Measurements from ENCODE around the gene LRFN5. TPM values are rescaled to one million over a fixed set of nuclear protein-coding genes. Genes with fewer than 3 reads are reported as not detected.

The LRFN5 gene
- total RNA-seq, 1 donor from 2014 or later: 7.3 TPM

DNA sequence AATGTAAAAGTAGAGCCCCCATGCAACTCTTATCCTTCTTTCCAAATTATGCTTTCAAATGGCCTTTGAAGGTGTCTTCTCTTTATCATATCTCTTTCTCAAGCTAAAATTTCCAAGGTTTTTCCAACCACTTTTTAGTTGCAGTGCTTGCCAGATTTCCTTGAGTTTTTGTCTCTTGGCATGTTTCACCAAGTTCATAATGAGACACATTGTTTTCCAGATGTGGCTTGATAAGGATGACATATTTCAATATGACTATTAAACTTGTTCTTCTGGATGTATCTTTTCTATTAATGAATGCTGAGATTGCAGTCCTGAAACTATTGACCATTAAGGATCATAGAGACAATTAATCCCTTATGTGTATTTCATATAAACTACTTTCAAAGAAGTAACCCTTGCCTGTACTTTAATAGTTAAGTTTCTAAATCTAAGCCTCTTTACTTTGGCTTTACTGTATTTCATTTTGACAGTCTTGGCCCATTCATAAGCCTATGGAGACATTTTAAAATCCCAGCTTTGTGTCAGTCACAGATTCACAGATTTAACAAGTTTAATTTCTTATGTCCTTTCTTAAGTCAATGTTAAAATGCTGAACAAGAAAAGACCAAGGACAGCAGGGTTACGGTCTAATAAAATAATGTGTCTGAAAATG lies 151.5 kb downstream of the LRFN5 start:
- no peaks in the 10 kb centered on the region for H3K4me1 Mint-ChIP-seq (ENCODE audit: low read depth, unreplicated experiment)
- peaks cover 3% of the 10 kb centered on the region for H3K27me3 Mint-ChIP-seq (ENCODE audit: unreplicated experiment)
- H3K4me3 Mint-ChIP-seq (ENCODE audit: unreplicated experiment): no peak overlapping the region
- DNase-seq: no peak
- no peak overlapping the region for H3K27ac Mint-ChIP-seq (ENCODE audit: unreplicated experiment)
- no peaks in the 10 kb centered on the region for H3K9me3 Mint-ChIP-seq (ENCODE audit: unreplicated experiment)
- peaks cover 5% of the 10 kb centered on the region for H3K36me3 Mint-ChIP-seq (ENCODE audit: unreplicated experiment)
- TF ChIP-seq, protein P1, sequence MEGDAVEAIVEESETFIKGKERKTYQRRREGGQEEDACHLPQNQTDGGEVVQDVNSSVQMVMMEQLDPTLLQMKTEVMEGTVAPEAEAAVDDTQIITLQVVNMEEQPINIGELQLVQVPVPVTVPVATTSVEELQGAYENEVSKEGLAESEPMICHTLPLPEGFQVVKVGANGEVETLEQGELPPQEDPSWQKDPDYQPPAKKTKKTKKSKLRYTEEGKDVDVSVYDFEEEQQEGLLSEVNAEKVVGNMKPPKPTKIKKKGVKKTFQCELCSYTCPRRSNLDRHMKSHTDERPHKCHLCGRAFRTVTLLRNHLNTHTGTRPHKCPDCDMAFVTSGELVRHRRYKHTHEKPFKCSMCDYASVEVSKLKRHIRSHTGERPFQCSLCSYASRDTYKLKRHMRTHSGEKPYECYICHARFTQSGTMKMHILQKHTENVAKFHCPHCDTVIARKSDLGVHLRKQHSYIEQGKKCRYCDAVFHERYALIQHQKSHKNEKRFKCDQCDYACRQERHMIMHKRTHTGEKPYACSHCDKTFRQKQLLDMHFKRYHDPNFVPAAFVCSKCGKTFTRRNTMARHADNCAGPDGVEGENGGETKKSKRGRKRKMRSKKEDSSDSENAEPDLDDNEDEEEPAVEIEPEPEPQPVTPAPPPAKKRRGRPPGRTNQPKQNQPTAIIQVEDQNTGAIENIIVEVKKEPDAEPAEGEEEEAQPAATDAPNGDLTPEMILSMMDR (IDR thresholded peaks at IDR 0.05; ENCODE audit: partially characterized antibody, unreplicated experiment): no peak

DNA sequence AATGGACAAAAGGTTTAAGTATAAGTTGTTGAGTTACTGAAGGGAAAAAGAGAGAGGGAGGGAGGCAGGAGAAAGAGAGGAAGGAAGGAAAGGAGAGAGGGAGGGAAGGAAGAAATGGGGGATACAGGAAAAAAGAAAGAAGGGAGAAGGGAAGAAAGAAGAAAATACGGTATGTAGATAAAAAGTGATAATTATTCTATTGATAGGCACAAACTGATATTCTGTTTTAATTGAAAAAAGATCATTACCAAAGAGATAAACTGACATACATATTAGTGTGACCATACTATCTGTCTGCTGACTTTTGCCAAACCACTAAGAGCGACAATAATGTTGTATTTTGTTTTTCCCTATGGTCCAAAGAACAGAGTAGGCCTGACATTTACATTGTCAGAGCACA lies 154.5 kb downstream of the LRFN5 start:
- no peaks in the 10 kb centered on the region for H3K4me1 Mint-ChIP-seq (ENCODE audit: low read depth, unreplicated experiment)
- no peaks in the 10 kb centered on the region for H3K9me3 Mint-ChIP-seq (ENCODE audit: unreplicated experiment)
- H3K27ac Mint-ChIP-seq (ENCODE audit: unreplicated experiment): no peak overlapping the region
- H3K27me3 Mint-ChIP-seq (ENCODE audit: unreplicated experiment): no peaks in the 10 kb centered on the region
- no peak overlapping the region for H3K4me3 Mint-ChIP-seq (ENCODE audit: unreplicated experiment)
- peaks cover 5% of the 10 kb centered on the region for H3K36me3 Mint-ChIP-seq (ENCODE audit: unreplicated experiment)
- TF ChIP-seq, protein P1 (IDR thresholded peaks at IDR 0.05; ENCODE audit: partially characterized antibody, unreplicated experiment): no peak
- DNase-seq: no peak

DNA sequence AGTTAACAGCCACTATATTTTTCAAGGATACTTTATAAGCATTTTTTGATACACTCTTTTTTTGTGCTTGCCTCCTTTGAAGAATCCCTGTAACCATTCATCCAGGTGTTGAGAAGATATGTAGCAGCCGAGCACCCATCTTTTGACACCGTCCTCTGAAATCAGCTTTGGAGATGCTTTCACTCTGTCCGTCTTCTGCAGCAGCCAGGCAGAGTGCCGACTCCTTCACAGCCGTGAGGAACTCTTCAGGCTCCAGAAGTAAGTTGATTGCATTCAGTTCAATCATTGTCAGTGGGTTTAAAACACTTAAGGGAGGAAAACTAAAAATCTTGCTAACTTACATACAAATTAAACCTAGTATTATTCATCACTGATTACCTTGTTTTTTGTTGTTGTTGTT lies 160.1 kb downstream of the LRFN5 start:
- Mint-ChIP-seq H3K4me3 (ENCODE audit: unreplicated experiment) (no peak overlapping the region), H3K27me3 (ENCODE audit: unreplicated experiment) (no peaks in the 10 kb centered on the region), H3K27ac (ENCODE audit: unreplicated experiment) (no peak overlapping the region)

DNA sequence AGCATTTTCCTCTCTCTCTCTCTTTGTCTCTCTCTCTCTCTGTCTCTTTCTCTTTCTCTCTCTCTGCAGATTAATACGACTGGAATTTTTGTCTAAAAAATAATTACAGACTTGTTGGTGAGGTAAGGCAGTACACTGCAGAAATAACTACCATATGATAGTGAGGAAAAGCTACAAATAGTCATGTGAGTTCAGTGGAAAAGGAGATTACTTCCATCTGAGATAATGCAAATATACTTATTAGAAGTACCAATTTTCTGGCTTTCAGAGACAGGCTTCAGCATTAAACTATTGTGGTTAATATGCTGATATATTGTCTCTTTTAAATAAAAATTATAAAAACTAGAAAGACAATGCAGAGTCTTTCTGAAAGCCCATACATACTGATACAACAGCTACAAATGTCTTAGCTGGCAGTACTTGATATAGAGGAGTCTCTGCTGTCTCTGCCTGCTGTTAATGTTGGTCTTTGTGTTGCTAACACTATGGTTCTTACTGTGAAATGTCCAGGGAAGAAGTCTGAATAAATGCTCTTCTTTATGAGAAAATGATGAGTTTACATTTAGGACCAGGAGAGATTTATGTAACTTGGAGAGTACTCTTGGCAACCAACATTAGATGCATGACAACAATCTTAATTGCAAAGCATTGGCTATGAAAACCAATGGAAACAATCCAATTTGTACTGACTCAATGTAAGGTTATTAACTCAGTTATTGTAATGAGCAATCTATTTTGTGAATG lies 167.0 kb downstream of the LRFN5 start:
- no peak overlapping the region for H3K4me3 Mint-ChIP-seq (ENCODE audit: unreplicated experiment)
- peaks cover 4% of the 10 kb centered on the region for H3K9me3 Mint-ChIP-seq (ENCODE audit: unreplicated experiment)
- H3K27me3 Mint-ChIP-seq (ENCODE audit: unreplicated experiment): no peaks in the 10 kb centered on the region
- H3K4me1 Mint-ChIP-seq (ENCODE audit: low read depth, unreplicated experiment): no peaks in the 10 kb centered on the region
- TF ChIP-seq, protein P1 (IDR thresholded peaks at IDR 0.05; ENCODE audit: partially characterized antibody, unreplicated experiment): no peak
- no peaks in the 10 kb centered on the region for H3K36me3 Mint-ChIP-seq (ENCODE audit: unreplicated experiment)
- no peak overlapping the region for H3K27ac Mint-ChIP-seq (ENCODE audit: unreplicated experiment)
- no peak for DNase-seq

More for the DNA sequence above, 160.1 kb downstream of the LRFN5 start:
- Mint-ChIP-seq H3K4me1 (ENCODE audit: low read depth, unreplicated experiment) (no peaks in the 10 kb centered on the region), H3K36me3 (ENCODE audit: unreplicated experiment) (no peaks in the 10 kb centered on the region), H3K9me3 (ENCODE audit: unreplicated experiment) (peaks cover 2% of the 10 kb centered on the region)
- TF ChIP-seq, protein P1 (IDR thresholded peaks at IDR 0.05; ENCODE audit: partially characterized antibody, unreplicated experiment): no peak
- DNase-seq: no peak

DNA sequence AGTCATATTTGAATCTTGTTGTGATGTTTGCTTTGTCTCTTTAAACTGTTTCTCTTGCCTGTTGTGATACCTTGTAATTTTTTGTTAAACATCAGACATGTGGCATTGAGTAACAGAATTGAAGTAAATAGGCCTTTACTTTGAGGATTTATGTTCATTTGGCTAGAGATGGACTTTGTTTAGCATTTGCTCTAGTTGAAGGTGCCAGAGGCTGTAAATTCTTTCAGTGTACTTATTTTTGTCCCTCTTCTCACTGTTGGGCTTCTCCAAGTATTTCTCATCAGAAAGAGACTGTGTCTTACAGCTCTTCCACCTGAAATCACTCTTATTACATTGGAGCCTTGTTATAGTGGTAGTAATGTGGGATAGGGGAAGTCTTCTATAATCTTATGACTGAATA lies 175.8 kb downstream of the LRFN5 start:
- no peaks in the 10 kb centered on the region for H3K27me3 Mint-ChIP-seq (ENCODE audit: unreplicated experiment)
- TF ChIP-seq, protein P1 (IDR thresholded peaks at IDR 0.05; ENCODE audit: partially characterized antibody, unreplicated experiment): no peak
- no peaks in the 10 kb centered on the region for H3K4me1 Mint-ChIP-seq (ENCODE audit: low read depth, unreplicated experiment)
- no peak overlapping the region for H3K27ac Mint-ChIP-seq (ENCODE audit: unreplicated experiment)
- no peak for DNase-seq
- no peaks in the 10 kb centered on the region for H3K36me3 Mint-ChIP-seq (ENCODE audit: unreplicated experiment)
- no peak overlapping the region for H3K4me3 Mint-ChIP-seq (ENCODE audit: unreplicated experiment)
- peaks cover 1% of the 10 kb centered on the region for H3K9me3 Mint-ChIP-seq (ENCODE audit: unreplicated experiment)

Measured in glutamatergic neuron (in vitro differentiated cells).